Hindlimb muscle (tissue), 1 donor: Measurements from ENCODE around the gene TNNI3K. TPM values are rescaled to one million over a fixed set of nuclear protein-coding genes. Genes with fewer than 3 reads are reported as not detected.

Experiments used
- DNase-seq: peaks from one replicate; pipeline ENCODE4 v3.0.0-alpha.2; 2013
- polyA plus RNA-seq: library from polyadenylated mRNA; unstranded; fragments of 120-200 nt; gene quantifications from one replicate; pipeline ENCODE4 v1.2.1, GENCODE V29; 2013; ENCODE audit not compliant: insufficient read length

TNNI3K gene
- polyA plus RNA-seq, 1 donor = 1.6 TPM

- no peak for DNase-seq
These were observed 218.1 kb downstream of the TNNI3K start for GRCh38 chr1:74453277-74453676.

GRCh38 chr1:74455390-74455789 lies 220.2 kb downstream of the TNNI3K start:
- DNase-seq = no peak

GRCh38 chr1:74457253-74457652 lies 222.1 kb downstream of the TNNI3K start:
- DNase-seq = no peak

- no peak for DNase-seq
These were observed 228.3 kb downstream of the TNNI3K start for GRCh38 chr1:74463333-74463988.

- no peak for DNase-seq
These were observed 228.8 kb downstream of the TNNI3K start for GRCh38 chr1:74464037-74464436.

- no peak for DNase-seq
These were observed 230.1 kb downstream of the TNNI3K start for GRCh38 chr1:74465193-74465681.

GRCh38 chr1:74467786-74468377 lies 232.7 kb downstream of the TNNI3K start:
- DNase-seq = no peak

GRCh38 chr1:74468982-74469603 lies 233.9 kb downstream of the TNNI3K start:
- peak; percentile 32 for DNase-seq

GRCh38 chr1:74470251-74470650 lies 235.1 kb downstream of the TNNI3K start:
- no peak for DNase-seq

GRCh38 chr1:74470936-74471335 lies 235.7 kb downstream of the TNNI3K start:
- no peak for DNase-seq

GRCh38 chr1:74471470-74471869 lies 236.3 kb downstream of the TNNI3K start:
- no peak for DNase-seq

GRCh38 chr1:74474585-74474984 lies 239.4 kb downstream of the TNNI3K start:
- no peak for DNase-seq

GRCh38 chr1:74478979-74479378 lies 243.8 kb downstream of the TNNI3K start:
- DNase-seq = no peak

GRCh38 chr1:74480068-74480467 lies 244.9 kb downstream of the TNNI3K start:
- DNase-seq = no peak

GRCh38 chr1:74481607-74482006 lies 246.4 kb downstream of the TNNI3K start:
- DNase-seq = no peak

GRCh38 chr1:74485622-74486021 lies 250.4 kb downstream of the TNNI3K start:
- no peak for DNase-seq

GRCh38 chr1:74486036-74486435 lies 250.8 kb downstream of the TNNI3K start:
- DNase-seq = no peak

GRCh38 chr1:74496669-74497068 lies 261.5 kb downstream of the TNNI3K start:
- DNase-seq = no peak

GRCh38 chr1:74498901-74499300 lies 263.7 kb downstream of the TNNI3K start:
- DNase-seq = no peak

GRCh38 chr1:74502432-74502831 lies 267.2 kb downstream of the TNNI3K start:
- peak; percentile 40 for DNase-seq

- DNase-seq = no peak
These were observed 267.7 kb downstream of the TNNI3K start for GRCh38 chr1:74502858-74503257.

- DNase-seq = peak; percentile 31
These were observed 269.1 kb downstream of the TNNI3K start for GRCh38 chr1:74504125-74504932.

- no peak for DNase-seq
These were observed 269.8 kb downstream of the TNNI3K start for GRCh38 chr1:74504933-74505512.
